Right ventricle myocardium inferior (tissue), 1 donor: ENCODE data around the gene RFX1. TPM values are rescaled to one million over a fixed set of nuclear protein-coding genes. Genes with fewer than 3 reads are reported as not detected.
"Not testable (repeated sequence)": the region's sequence is repeated elsewhere in the genome, so short reads cannot be mapped to it uniquely, and the experiment has no call there.

Experiments
- ATAC-seq: fragments of 200-7000 bp; cut with Tn5 transposase; one replicate; pipeline ENCODE4 v1.9.1; 2020; ENCODE audit warnings: mild to moderate bottlenecking, moderate library complexity
- DNase-seq: peaks from one replicate; pipeline ENCODE4 v3.0.0; 2021; ENCODE audit errors: missing footprints
- intact Hi-C: fragments of 100-400 bp; cut with DNase I; formaldehyde crosslinking; loops from one replicate; pipeline ENCODE4 v1.11.0; 2022
- total RNA-seq: library from RNA; stranded (reverse); fragmentation: NEBNext Ultra II Directional; extraction: Animal tissue kit (Norgen Biotek cat#: 25700); gene quantifications from one replicate; pipeline ENCODE4 v1.2.1, GENCODE V29; 2021
- donor health status: DM: no; HTN: yes; CAD: no; lungs with severe emphysema.

RFX1 gene
- total RNA-seq, 1 donor from 2014 or later = 15.4 TPM

- DNase-seq = no peak
- intact Hi-C loops = no loop called here
Observed at GRCh38 chr19:13929956-13930355, 76.2 kb downstream of the RFX1 start.

GRCh38 chr19:13929340-13929739 lies 76.8 kb downstream of the RFX1 start:
- intact Hi-C loops = no loop called here
- ATAC-seq = no peak
- no peak for DNase-seq

More at GRCh38 chr19:13929956-13930355, 76.2 kb downstream of the RFX1 start:
- ATAC-seq = no peak

- intact Hi-C loops = no loop called here
- no peak for ATAC-seq
- no peak for DNase-seq
Observed at GRCh38 chr19:13926715-13927114, 79.4 kb downstream of the RFX1 start.

- ATAC-seq = no peak
- intact Hi-C loops = no loop called here
- DNase-seq = no peak
Observed at GRCh38 chr19:13926010-13926409, 80.1 kb downstream of the RFX1 start.

GRCh38 chr19:13923194-13923987 lies 82.7 kb downstream of the RFX1 start:
- no peak for DNase-seq
- no peak for ATAC-seq
- intact Hi-C loops = no loop called here

GRCh38 chr19:13922118-13922517 lies 84.0 kb downstream of the RFX1 start:
- intact Hi-C loops, ATAC-seq, DNase-seq: not testable (repeated sequence)

- ATAC-seq (no peak), DNase-seq (no peak)
- intact Hi-C loops = no loop called here
Observed at GRCh38 chr19:13920940-13921747, 85.0 kb downstream of the RFX1 start.

- ATAC-seq (no peak), DNase-seq (no peak)
- intact Hi-C loops = no loop called here
Observed at GRCh38 chr19:13920524-13920923, 85.6 kb downstream of the RFX1 start.

GRCh38 chr19:13918726-13919411 lies 87.3 kb downstream of the RFX1 start:
- intact Hi-C loops = no loop called here
- no peak for DNase-seq
- no peak for ATAC-seq

- intact Hi-C loops = no loop called here
- peak; percentile 38 for ATAC-seq
Observed at GRCh38 chr19:13917888-13918406, 88.2 kb downstream of the RFX1 start.

GRCh38 chr19:13914777-13915176 lies 91.3 kb downstream of the RFX1 start:
- intact Hi-C loops = no loop called here
- DNase-seq (no peak), ATAC-seq (no peak)

More at GRCh38 chr19:13917888-13918406, 88.2 kb downstream of the RFX1 start:
- no peak for DNase-seq

GRCh38 chr19:13913352-13913751 lies 92.8 kb downstream of the RFX1 start:
- ATAC-seq = no peak
- intact Hi-C loops = no loop called here

More at GRCh38 chr19:13913352-13913751, 92.8 kb downstream of the RFX1 start:
- no peak for DNase-seq

Other genes with a start within 250 kb of the RFX1 start
- gene MRI1, start 241.8 kb downstream of the RFX1 start, total RNA-seq = 13.0 TPM
- 89.9 TPM for gene C19orf53, start 231.9 kb downstream of the RFX1 start, total RNA-seq
- gene ZSWIM4, start 210.9 kb downstream of the RFX1 start, total RNA-seq = 2.1 TPM
- gene NANOS3, start 129.2 kb downstream of the RFX1 start, total RNA-seq = 0.68 TPM
- gene BRME1, start 100.2 kb downstream of the RFX1 start, total RNA-seq = 0.76 TPM
- gene CC2D1A, start 100.1 kb downstream of the RFX1 start, total RNA-seq = 18.7 TPM
- 2.5 TPM for gene PODNL1, start 67.9 kb downstream of the RFX1 start, total RNA-seq
- gene DCAF15, start 53.8 kb downstream of the RFX1 start, total RNA-seq = 18.0 TPM
- not detected for gene RLN3, start 21.8 kb upstream of the RFX1 start, total RNA-seq
- 5.6 TPM for gene IL27RA, start 25.4 kb upstream of the RFX1 start, total RNA-seq
- gene PALM3, start 55.8 kb upstream of the RFX1 start, total RNA-seq = 0.41 TPM
- gene MISP3, start 66.5 kb upstream of the RFX1 start, total RNA-seq = 7.3 TPM
- not detected for gene C19orf67, start 79.5 kb upstream of the RFX1 start, total RNA-seq
- 60.2 TPM for gene SAMD1, start 84.4 kb upstream of the RFX1 start, total RNA-seq
- 494 TPM for gene PRKACA, start 111.4 kb upstream of the RFX1 start, total RNA-seq
- gene ASF1B, start 130.3 kb upstream of the RFX1 start, total RNA-seq = 2.0 TPM
- 27.0 TPM for gene ADGRL1, start 199.8 kb upstream of the RFX1 start, total RNA-seq